Effector CD4-positive, alpha-beta T cell (primary cell): Measurements from ENCODE around the gene ATF1.
"Not testable (repeated sequence)": the region's sequence is repeated elsewhere in the genome, so short reads cannot be mapped to it uniquely, and the experiment has no call there.

Source experiments
- DNase-seq: peaks from one replicate; pipeline ENCODE4 v3.0.0-alpha.2; 2020

ATF1 gene

GRCh38 chr12:50753232-50753769 lies 10.6 kb upstream of the ATF1 start:
- DNase-seq: no peak

GRCh38 chr12:50764286-50765094 lies 589 bp downstream of the ATF1 start:
- DNase-seq: peak; percentile 42

DNA sequence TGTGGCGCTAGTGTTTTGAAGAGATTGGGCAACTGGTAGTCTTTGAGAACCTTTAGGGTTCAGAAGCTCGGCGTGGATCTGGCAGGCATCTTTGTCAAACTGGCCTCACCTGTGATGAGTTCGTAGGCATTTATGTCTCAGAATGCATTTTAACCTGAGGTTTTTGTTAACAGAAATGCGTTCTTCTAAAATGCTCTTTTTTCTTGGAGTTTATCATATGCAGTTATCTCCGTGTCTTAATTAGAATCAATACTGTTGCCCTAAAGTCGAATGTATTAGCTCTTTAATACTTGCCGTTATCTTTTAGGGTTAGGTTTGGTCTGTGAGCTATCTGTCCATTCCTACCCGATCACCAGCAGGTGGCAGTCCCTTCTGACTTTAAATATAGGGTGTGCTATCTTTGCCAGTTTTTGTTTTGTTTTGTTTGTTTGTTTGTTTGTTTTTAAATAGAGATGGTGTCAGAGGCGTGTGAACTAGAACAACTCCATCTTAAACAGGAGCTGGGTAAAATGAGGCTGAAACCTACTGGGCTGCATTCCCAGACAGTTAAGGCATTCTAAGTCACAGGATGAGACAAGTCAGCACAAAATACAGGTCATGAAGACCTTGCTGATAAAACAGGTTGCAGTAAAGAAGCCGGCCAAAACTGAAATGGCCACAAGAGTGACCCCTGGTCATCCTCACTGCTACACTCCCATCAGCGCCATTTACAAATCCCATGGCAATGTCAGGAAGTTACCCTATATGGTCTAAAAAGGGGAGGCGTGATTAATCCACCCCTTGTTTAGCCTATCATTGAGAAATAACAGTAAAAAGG lies 1.4 kb downstream of the ATF1 start:
- DNase-seq: peak; percentile 31

GRCh38 chr12:50768391-50768790 lies 4.5 kb downstream of the ATF1 start:
- no peak for DNase-seq

- DNase-seq: not testable (repeated sequence)
Observed at GRCh38 chr12:50768813-50769212, 4.9 kb downstream of the ATF1 start.

GRCh38 chr12:50771409-50771808 lies 7.5 kb downstream of the ATF1 start:
- DNase-seq: no peak

DNA sequence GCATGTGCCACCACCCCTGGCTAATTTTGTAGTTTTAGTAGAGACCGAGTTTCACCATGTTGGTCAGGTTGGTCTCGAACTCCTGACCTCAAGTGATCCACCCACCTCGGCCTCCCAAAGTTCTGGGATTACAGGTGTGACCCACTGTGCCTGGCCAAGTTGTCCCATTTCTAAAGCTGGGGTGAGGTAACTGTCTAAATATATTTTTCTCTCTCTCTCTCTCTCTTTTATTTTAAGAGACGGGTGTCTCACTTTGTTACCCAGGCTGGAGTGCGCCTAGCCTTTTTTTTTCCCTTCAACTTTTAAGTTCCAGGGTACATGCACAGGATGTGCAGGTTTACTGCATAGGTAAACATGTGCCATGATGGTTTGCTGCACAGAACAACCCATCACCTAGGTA lies 8.6 kb downstream of the ATF1 start:
- DNase-seq: no peak

DNA sequence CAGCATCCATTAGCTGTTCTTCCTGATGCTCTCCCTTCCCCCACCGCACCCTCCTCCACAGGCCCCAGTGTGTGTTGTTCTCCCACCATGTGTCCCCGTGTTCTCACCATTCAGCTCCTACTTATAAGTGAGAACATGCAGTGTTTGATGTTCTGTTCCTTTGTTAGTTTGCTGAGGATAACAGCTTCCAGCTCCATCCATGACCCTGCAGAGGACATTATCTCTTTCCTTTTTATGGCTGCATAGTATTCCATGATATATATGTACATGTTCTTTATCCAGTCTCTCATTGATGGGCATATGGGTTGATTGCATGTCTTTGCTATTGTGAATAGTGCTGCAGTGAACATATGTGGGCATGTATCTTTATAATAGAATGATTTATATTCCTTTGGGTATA lies 9.0 kb downstream of the ATF1 start:
- no peak for DNase-seq

- DNase-seq: no peak
Observed at GRCh38 chr12:50775251-50775650, 11.3 kb downstream of the ATF1 start.

GRCh38 chr12:50776749-50777728 lies 13.1 kb downstream of the ATF1 start:
- no peak for DNase-seq

GRCh38 chr12:50778663-50779590 lies 15.0 kb downstream of the ATF1 start:
- DNase-seq: no peak

GRCh38 chr12:50780013-50780412 lies 16.1 kb downstream of the ATF1 start:
- DNase-seq: no peak

DNA sequence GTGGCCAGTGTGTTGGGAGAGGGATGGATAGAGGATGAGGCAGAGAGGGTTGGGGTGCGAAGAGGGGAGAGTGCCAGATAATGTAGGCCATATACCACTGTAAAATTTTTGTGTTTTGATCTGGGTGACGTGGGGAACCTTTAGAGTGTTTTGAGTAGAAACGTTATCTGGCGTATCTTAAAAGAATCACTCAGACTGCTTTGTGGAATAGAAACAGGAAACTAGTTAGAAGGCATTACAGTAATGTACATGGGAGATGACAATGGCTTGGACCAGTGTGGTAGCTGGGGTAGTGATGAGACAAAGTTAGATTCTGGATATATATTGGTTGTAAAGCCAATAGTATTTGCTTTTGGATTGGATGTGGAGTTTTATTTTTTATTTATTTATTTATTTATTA lies 20.6 kb downstream of the ATF1 start:
- DNase-seq: no peak

GRCh38 chr12:50785406-50786001 lies 21.6 kb downstream of the ATF1 start:
- DNase-seq: no peak

- DNase-seq: no peak
Observed at GRCh38 chr12:50786498-50787231, 22.8 kb downstream of the ATF1 start.

DNA sequence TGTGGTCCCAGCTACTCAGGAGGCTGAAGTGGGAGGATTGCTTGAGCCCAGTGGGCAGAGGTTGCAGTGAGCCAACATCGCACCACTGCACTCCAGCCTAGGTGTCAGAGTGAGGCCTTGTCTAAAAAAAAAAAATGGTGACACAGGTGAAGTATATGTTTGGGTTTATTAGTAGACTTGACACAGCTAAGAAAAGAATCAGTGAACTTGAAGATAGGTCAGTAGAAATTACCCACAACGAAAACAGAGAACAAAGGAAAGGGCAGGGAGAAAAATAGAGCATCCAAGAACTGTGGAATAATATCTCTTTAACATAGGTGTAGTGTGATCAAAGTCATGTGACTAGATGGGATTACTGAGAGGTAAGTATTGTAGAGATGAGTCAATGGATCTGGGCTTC lies 23.7 kb downstream of the ATF1 start:
- DNase-seq: no peak

- DNase-seq: no peak
Observed at GRCh38 chr12:50788561-50788960, 24.7 kb downstream of the ATF1 start.

DNA sequence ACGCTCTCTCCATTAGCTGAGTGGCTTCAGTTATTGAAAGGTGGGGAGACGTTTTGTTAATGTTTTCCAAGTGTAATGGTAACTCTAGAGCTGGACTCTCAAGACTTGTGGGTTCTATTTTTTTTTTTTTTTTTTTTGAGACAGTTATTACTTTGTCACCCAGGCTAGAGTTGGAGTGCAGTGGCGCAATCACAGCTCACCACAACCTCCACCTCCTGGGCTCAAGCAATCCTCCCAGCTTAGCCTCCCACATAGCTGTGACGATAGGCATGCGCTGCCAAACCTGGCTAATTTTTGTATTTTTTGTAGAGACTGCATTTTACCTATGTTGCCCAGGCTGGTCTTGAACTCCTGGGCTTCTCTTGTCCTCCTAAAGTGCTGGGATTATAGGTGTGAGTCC lies 26.2 kb downstream of the ATF1 start:
- no peak for DNase-seq

- no peak for DNase-seq
Observed at GRCh38 chr12:50799908-50800307, 36.0 kb downstream of the ATF1 start.

GRCh38 chr12:50803230-50803875 lies 39.5 kb downstream of the ATF1 start:
- no peak for DNase-seq
